Measurements from ENCODE around the gene EVC.
"Not testable (repeated sequence)": the region's sequence is repeated elsewhere in the genome, so short reads cannot be mapped to it uniquely, and the experiment has no call there.

Gene EVC

DNA sequence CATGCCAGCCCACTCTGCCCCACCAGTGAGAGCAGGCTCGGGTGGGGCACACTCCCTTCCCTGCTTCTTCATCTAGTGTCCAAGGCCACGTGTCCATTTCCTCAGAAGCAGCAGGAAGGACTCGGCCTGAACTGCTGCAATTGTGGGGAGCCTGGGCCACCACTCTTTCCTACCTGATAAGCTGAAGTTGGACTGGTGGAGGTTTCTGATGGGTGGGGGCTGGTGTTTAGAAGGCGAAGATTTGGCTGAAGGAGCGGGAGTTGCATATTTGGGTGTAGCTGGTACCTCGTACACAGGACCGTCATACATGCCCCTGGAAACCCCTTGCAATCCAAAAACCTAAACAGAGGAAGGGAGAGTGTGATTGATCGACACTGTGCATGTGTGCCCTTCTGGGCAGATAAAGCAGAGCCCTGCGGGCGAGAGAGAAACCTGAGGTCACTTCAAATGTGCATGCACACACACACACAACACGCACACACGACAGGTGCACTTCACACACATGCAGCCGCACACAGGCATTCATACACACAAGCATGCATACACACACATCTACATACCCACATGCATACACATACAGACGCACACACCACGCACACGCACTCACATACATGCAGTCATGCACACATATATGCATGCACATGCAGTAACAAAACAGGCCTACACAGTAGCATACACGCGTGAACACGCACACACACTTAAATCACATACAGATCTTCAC, 114.5 kb downstream of the EVC start:
- Mint-ChIP-seq H3K4me3 (no peak overlapping the region), H3K4me1 (peaks cover 8% of the 10 kb centered on the region), H3K27ac (no peak overlapping the region), H3K9me3 (no peaks in the 10 kb centered on the region), H3K27me3 (peaks cover 2% of the 10 kb centered on the region), H3K36me3 (ENCODE audit: low read depth) (no peaks in the 10 kb centered on the region)
- ATAC-seq (no peak), DNase-seq (no peak)

DNA sequence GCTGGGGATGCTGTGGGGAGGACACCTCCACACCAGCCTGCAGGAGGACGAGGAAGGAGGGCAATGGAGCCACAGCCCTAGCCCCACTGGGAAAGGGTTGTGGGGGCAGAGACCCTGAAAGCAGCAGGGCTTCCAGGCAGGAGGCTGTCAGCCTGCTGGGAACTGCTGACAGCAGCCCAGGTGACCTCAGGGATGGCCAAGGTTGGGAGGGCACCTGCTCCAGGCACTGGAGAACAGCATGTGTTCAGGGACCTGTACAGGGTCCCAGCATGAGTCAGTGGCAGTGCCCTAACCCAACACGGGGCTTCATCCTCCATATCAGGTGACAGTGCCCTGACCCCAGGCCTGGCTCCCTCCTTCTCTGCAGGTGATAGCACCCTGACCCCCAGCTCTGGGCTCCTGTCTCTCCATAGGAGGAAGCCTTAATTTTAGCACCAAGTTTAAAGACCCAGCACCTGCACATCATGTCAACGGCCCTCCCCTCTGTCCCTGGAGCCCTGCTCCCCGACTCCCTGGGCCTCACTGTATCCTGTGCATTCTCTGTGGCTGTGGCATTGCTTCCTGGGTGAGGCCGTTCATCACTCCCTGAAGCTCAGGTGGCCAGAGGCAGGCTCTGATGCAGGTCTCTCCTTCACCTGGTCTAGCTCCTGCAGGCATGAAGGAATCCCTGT, 115.6 kb downstream of the EVC start:
- Mint-ChIP-seq H3K36me3 (ENCODE audit: low read depth) (no peaks in the 10 kb centered on the region), H3K4me1 (peaks cover 8% of the 10 kb centered on the region), H3K27me3 (peaks cover 2% of the 10 kb centered on the region), H3K27ac (no peak overlapping the region), H3K9me3 (no peaks in the 10 kb centered on the region), H3K4me3 (no peak overlapping the region)
- no peak for ATAC-seq
- no peak for DNase-seq

DNA sequence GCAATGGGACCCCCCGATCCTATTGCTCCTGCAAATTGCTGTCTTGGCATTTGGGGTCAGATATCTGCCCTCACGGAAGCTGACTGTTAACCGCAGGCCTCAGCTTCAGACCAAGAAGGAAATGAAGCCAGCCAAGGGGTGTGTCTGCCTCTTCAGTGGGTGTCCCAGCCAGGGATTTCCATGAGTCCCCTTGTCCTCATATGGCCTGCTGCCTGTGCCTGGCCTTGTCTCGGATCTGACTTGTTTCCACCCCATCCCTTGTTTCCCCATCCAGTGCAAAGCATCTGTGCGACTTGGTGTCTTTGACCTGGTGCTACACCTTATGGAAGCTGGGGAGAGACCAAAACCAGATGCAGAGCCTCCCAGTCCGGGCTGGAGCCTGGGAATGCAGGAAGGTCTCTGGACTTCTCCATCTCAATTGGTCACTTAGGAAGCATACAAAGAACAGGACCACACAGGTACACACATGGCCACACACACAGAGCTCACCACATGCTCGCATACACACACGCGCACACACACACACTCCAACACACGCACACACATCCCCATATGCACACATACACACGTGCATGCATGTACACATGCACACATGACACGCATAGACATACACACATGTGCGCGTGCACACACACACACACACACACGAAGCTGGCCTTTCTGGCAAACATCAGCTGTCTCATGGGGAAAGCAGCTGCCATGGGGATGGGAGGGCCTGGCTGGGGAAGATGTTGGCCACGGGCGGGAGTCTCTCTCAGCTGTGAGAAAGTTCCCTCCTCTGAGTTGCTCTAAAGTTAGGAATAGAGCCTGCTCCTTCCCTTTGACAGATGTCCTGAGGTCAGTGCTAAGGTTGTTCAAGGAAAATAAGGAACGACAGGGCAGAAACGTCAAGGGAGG, 116.4 kb downstream of the EVC start:
- H3K4me3 Mint-ChIP-seq = no peak overlapping the region
- no peak for DNase-seq
- peaks cover 2% of the 10 kb centered on the region for H3K27me3 Mint-ChIP-seq
- H3K4me1 Mint-ChIP-seq = peaks cover 8% of the 10 kb centered on the region
- ATAC-seq = no peak
- H3K27ac Mint-ChIP-seq = no peak overlapping the region
- no peaks in the 10 kb centered on the region for H3K36me3 Mint-ChIP-seq (ENCODE audit: low read depth)
- no peaks in the 10 kb centered on the region for H3K9me3 Mint-ChIP-seq

DNA sequence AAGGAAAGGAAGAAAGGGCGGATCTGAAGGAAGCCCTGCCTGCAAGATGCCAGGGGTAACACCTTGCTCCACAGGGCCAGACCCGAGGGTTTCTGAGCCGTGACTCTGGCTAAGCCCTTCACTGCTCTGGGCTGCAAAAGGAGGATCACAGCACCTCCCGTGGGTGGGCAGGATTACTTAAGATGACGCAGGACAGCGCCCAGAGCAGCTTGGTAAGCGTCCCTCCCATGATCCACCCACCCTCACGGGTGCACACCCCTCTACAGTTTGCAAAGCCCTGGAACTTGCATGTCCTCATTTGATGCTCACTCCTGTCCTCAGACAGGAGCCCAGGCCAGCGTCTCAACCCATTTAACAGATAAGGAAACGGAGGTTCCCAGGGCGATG, 117.0 kb downstream of the EVC start:
- H3K36me3 Mint-ChIP-seq (ENCODE audit: low read depth) = no peaks in the 10 kb centered on the region
- H3K27me3 Mint-ChIP-seq = peaks cover 2% of the 10 kb centered on the region
- H3K9me3 Mint-ChIP-seq = no peaks in the 10 kb centered on the region
- DNase-seq (no peak), ATAC-seq (no peak)
- peaks cover 8% of the 10 kb centered on the region for H3K4me1 Mint-ChIP-seq
- H3K4me3 Mint-ChIP-seq = no peak overlapping the region
- no peak overlapping the region for H3K27ac Mint-ChIP-seq

DNA sequence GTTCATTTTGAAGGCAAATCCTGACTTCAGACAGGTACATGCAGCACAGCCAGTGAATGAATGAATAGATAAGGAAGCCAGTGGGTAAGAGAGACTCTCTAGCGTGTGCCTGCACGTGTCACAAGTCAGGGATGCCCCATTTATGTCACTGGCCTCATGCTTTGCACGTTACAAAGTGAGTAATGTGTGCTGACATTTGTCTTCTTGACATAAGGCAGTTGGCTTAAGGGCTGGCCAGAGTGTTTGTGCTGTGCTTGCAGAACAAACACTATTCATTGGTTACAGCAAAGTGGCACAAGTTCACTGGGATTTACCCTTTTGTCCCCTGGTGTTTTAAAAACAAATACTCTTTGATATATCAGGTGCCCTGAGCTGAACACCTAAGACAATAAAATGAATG, 125.9 kb downstream of the EVC start:
- DNase-seq = no peak
- Mint-ChIP-seq H3K36me3 (ENCODE audit: low read depth) (no peaks in the 10 kb centered on the region), H3K27ac (no peak overlapping the region), H3K4me3 (no peak overlapping the region), H3K9me3 (no peaks in the 10 kb centered on the region), H3K27me3 (peaks cover 2% of the 10 kb centered on the region), H3K4me1 (no peaks in the 10 kb centered on the region)
- ATAC-seq = no peak

DNA sequence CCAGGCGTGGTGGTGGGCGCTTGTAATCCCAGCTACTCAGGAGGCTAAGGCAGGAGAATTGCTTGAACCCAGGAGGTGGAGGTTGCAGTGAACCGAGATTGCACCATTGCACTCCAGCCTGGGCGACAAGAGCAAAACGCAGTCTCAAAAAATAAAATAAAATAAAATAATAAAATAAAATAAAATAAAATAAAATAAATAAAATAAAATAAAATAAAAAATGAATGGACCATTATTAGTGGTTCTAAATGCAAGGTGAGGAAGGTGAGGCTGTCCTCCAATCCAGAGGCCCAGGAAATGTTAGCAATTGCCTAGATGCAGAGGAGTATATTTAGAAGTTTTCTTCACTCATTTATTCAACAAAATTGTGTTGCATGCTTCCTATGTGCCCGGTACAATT, 126.5 kb downstream of the EVC start:
- not testable (repeated sequence) for H3K4me1 Mint-ChIP-seq; H3K36me3 Mint-ChIP-seq (ENCODE audit: low read depth); DNase-seq; ATAC-seq; H3K27ac Mint-ChIP-seq; H3K4me3 Mint-ChIP-seq; H3K9me3 Mint-ChIP-seq; H3K27me3 Mint-ChIP-seq

DNA sequence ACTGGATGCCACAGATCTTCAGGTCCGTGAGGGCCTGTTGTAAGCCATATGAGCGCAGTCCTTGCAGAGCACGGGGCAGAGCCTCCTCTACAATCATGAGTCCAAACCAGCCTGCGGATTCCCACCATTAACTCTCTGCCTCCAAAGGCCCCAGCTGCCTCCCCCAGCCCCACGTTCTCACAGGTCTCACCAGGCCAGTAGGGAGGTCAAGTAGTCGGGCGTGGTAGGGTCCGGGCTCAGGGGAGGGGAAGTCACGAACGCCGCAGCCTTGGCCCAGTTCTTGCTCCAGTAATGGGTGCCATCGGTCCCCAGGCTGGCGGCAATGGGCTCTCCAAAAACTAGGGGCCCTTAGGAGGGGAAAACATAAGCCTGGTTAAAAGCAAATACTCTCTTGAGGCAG, 128.3 kb downstream of the EVC start:
- no peaks in the 10 kb centered on the region for H3K4me1 Mint-ChIP-seq
- H3K27ac Mint-ChIP-seq = no peak overlapping the region
- DNase-seq (no peak), ATAC-seq (no peak)
- no peaks in the 10 kb centered on the region for H3K36me3 Mint-ChIP-seq (ENCODE audit: low read depth)
- peaks cover 2% of the 10 kb centered on the region for H3K27me3 Mint-ChIP-seq
- no peak overlapping the region for H3K4me3 Mint-ChIP-seq
- H3K9me3 Mint-ChIP-seq = peaks cover 3% of the 10 kb centered on the region

DNA sequence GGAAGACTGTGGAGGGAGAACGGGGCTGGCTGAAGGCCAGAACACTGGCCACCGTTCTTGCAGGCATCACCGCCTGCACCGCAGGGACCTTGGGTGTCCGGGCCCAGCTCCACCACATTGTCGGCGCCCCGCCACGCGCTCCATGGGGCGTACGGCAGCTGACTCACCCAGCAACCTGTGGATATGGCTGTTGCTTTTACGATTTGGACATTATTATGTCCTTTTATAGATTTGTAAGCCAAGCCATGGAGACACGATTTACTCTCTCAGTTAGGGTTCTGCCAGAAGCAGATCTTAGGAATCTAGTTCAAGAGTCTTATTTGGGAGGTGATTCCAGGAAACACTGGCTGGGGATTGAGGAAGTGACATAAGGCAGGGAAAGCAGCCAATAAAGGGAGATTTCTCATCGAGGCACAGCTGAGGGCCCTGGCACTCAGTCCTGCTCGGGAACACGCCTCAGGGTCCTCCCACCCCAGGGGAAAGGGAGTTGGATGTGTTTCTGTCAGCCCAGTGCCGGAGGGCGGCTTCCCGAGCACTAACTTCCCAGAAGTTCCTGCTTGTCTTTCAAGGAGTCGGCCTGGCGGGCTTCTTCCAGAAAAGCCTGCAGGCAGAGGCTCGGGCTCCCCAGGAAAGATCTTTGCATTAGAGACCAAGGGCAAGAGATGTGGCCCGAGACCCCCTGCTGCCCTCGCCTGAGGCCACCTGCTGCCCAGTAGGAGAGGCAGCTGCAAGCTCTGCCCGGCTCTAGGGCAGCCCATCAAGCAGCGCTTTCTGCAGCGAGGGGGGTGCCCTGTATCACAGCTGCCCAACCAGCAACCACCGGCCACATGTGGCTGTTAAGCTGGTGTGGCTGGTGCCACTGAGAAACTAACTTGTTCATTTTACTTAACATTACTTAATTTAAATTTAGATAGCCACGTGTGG, 129.0 kb downstream of the EVC start:
- Mint-ChIP-seq H3K4me3 (no peak overlapping the region), H3K4me1 (no peaks in the 10 kb centered on the region), H3K27ac (no peak overlapping the region), H3K36me3 (ENCODE audit: low read depth) (no peaks in the 10 kb centered on the region), H3K27me3 (peaks cover 2% of the 10 kb centered on the region), H3K9me3 (peaks cover 3% of the 10 kb centered on the region)
- no peak for ATAC-seq
- DNase-seq = no peak

DNA sequence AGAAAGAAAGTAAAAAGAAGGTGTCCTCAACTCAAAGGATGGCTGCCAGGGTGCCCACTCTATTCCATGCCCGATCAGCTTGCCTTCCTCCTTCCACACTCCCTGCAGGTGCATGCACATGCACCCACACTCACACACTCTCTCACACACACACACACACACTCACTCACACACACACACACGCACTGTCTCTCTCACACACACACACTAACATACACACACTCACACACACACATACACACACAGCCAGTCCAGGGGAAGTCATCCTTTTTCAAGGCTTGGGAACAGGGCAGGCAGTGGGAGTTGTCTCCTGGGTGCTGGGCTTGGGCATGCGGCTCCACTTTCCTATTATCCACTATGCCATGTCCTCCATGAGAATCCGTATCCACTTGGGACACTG, 131.5 kb downstream of the EVC start:
- Mint-ChIP-seq H3K9me3 (peaks cover 3% of the 10 kb centered on the region), H3K36me3 (ENCODE audit: low read depth) (no peaks in the 10 kb centered on the region), H3K4me3 (no peak overlapping the region), H3K27ac (no peak overlapping the region), H3K27me3 (no peaks in the 10 kb centered on the region), H3K4me1 (no peaks in the 10 kb centered on the region)
- ATAC-seq (no peak), DNase-seq (no peak)

DNA sequence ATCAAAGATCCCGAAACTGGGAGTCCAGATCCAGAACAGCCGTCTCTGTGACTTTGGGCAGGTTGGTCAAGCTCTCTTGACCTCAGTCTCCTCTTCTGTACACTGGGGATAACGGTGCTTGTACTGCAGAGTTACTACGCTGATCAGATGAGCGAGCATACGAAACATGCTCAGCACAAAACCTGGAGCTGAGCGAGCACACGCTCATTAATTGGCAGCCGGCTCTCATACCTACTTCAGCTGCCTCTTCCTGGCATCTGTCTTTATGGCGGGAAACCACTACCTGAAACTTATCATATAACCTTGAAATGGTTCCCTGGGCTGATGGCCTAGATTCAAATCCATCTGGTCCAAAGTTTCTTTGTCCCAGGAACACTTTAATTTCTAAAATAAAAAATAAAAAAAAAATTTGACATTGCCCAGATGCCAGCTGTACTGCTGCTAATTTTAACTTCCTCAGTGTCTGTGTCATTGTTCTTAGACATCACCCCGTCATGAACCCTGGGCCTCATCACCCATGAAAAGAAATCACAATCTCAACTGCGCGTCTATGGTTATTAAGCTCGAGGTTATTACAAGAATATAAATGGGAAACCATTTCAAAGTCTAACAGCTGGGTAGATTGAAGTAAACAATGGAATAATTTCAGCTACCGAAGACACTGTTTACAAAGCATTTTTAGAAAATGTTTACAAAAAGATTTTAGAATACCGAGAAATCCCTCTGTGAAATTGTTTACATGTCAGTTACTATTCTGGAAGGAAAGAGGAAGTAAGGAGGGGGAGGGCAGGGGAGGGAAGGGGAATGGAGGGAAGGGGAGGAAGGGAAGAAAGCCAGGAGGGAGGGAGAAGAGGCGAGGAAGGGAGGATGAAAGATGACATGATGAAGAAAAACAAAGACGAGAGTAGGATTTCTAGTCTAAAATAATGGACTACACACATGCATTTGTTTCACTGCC, 132.9 kb downstream of the EVC start:
- Mint-ChIP-seq H3K36me3 (ENCODE audit: low read depth) (no peaks in the 10 kb centered on the region), H3K4me1 (no peaks in the 10 kb centered on the region), H3K9me3 (peaks cover 3% of the 10 kb centered on the region)

DNA sequence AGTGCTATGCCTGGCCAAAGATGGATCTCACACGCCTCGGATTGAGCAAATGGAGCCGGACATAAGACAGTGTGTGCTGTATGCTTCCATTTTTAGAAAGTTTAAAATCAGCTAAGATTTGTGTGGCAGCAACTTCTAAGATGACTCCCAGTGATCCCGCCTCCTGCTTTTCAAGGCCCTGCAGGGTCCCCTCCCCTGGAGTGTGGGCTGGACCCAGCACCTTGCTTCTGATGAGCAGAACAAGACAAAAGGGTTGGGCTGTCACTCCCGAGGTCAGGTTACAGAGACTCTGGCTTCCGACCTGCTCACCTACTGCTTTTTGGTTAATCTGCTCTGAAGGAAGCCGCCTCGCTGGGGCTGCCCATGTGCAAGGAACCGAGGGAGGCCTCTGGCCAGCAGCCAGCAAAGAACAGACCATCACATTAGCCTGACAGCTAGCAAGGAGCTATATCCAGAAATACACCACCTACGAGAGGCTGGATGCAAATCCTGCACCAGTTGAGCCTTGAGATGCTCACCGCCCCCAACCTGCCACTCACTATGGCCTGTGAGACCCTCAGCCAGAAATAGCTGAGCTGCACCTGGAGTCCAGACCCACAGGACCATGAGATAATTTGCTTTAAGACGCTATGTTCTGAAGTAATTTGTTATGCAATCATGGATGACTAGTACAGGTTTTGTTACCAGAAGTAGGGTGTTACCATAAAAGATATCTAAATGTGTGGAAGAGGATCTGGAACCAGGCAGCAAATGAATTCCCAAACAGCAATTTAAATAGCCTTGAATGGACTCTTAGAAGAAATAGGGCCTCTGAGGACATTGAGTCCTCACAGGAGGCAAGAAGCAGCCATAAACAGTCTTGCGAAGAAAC, 134.3 kb downstream of the EVC start:
- Mint-ChIP-seq H3K27me3 (peaks cover 5% of the 10 kb centered on the region), H3K9me3 (peaks cover 3% of the 10 kb centered on the region), H3K36me3 (ENCODE audit: low read depth) (no peaks in the 10 kb centered on the region), H3K4me3 (no peak overlapping the region), H3K4me1 (no peaks in the 10 kb centered on the region), H3K27ac (no peak overlapping the region)
- no peak for DNase-seq
- no peak for ATAC-seq

More for the DNA sequence above, 132.9 kb downstream of the EVC start:
- Mint-ChIP-seq H3K27me3 (peaks cover 3% of the 10 kb centered on the region), H3K4me3 (no peak overlapping the region), H3K27ac (no peak overlapping the region)
- ATAC-seq (no peak), DNase-seq (no peak)

DNA sequence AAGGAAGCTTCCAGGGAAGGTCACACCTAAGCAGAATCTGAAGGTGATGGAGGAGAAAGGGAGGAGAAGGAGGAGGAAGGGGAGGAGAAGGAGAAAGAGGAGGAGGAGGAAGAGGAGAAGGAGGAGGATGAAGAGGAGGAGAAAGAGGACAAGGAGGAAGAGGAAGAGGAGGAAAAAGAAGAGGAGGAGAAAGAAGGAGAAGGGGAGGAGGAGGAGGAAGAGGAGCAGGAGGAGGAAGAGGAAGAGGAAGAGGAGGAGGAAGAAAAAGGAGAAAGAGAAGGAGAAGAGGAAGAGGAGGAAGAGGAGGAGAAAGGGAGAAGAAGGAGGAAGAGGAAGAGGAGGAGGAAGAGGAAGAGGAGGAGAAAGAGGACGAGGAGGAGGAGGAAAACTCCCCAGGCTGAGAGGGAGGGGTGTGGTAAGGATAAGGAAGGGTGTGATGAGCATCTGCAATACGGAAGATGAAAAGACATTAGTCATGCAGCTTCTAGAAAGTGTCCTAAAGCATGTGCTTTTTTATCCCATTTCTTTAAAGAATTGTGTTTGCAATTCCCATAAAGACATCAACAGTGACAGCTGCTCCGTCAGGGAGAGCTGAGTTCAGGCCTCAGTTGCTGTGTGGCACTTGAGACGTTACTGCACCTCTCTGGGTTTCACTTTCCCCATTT, 140.8 kb downstream of the EVC start:
- H3K4me1 Mint-ChIP-seq = no peaks in the 10 kb centered on the region
- H3K9me3 Mint-ChIP-seq = no peaks in the 10 kb centered on the region
- no peak overlapping the region for H3K4me3 Mint-ChIP-seq
- no peak for ATAC-seq
- no peak for DNase-seq
- no peaks in the 10 kb centered on the region for H3K36me3 Mint-ChIP-seq (ENCODE audit: low read depth)
- no peak overlapping the region for H3K27ac Mint-ChIP-seq
- H3K27me3 Mint-ChIP-seq = peaks cover 14% of the 10 kb centered on the region
